Measurements from ENCODE around the gene SRRM1.
A peak's percentile ranks its signal among the peaks of the same experiment; 100 is the strongest.
"Not testable (repeated sequence)": the region's sequence is repeated elsewhere in the genome, so short reads cannot be mapped to it uniquely, and the experiment has no call there.

Gene SRRM1

DNA sequence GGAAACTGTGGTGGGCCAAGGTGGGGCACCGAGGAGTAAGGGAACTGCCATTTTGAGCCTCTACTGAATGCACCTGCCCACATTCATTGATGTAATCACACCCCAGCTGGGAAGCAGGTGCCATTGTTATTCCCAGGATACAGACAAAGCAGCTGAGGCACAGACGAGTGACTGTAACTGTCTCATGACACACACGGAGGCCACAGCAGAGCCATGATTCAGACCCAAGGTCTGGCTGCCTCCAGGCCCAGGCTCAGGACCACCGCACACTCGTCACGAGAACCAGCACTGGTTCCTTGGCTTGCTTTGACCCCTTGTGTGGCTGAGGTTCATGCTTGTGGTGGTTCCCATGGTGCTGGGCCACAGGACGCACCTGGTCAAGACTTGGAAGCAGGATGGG, 56.5 kb downstream of the SRRM1 start:
- no peak for DNase-seq (ENCODE audit: low read depth)
- TF ChIP-seq CTCF (IDR thresholded peaks at IDR 0.05; ENCODE audit: insufficient read depth, low read depth, low read length, missing control alignments) = no peak
- no peak overlapping the region for H3K4me3 ChIP-seq (ENCODE audit: low read length)

DNA sequence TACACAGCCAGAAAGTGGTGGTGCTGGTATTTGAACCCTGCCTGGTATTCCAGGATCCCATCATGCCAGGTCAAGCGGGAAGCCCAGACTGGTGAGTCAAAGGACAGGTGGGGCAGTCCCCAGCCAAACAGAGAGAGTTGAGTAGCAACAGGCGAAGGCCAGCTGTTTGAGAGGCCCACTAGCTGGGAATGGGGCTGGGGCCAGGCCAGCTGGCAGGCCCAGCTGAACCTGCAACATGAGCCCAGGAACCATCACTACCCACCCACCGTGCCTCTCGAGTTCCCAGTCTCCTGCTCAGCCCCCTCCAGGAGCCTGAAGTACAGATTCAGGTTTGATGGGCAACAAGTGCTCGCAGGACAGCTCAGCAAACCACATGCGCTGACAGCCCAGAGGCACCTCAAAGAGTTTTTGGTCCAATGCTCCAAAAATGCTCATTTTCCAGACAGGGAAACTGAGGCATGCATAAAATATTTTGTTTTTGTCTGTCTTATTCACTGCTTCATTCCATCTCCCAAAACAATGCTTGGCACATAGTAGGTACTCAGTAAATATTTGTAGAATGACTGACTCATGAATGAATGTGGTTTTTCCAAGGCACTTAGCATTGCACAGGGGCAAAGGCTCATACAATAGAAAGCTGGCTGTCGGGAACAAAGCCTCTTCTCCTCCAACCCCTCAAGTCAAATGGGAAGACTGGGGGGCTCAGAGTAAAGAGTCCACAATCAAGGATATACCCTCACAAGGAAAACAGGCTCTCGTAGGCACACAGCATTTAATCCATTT, 59.6 kb downstream of the SRRM1 start:
- no peak for TF ChIP-seq CTCF (IDR thresholded peaks at IDR 0.05; ENCODE audit: insufficient read depth, low read depth, low read length, missing control alignments)
- no peak overlapping the region for H3K4me3 ChIP-seq (ENCODE audit: low read length)
- DNase-seq (ENCODE audit: low read depth) = peak; percentile 62

GRCh38 chr1:24704411-24705259, 61.5 kb downstream of the SRRM1 start:
- H3K4me3 ChIP-seq (ENCODE audit: low read length) = no peak overlapping the region
- DNase-seq (ENCODE audit: low read depth) = peak; percentile 90
- TF ChIP-seq CTCF (IDR thresholded peaks at IDR 0.05; ENCODE audit: insufficient read depth, low read depth, low read length, missing control alignments) = no peak

- peak overlapping the region; percentile 35 for H3K4me3 ChIP-seq (ENCODE audit: low read length)
- DNase-seq (ENCODE audit: low read depth) = peak; percentile 94
- TF ChIP-seq CTCF (IDR thresholded peaks at IDR 0.05; ENCODE audit: insufficient read depth, low read depth, low read length, missing control alignments) = peak; percentile 16
Measured at GRCh38 chr1:24705260-24706073, 62.4 kb downstream of the SRRM1 start.

DNA sequence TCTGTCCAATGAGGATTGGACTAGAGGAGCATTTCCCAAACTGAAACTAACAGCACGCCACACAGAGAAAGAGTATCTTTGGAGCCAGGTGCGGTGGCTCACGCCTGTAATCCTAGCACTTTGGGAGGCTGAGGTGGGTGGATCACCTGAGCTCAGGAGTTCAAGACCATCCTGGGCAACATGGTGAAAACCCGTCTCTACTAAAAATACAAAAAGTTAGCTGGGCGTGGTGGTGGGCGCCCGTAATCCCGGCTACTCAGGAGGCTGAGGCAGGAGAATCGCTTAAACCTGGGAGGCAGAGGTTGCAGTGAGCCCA, 62.9 kb downstream of the SRRM1 start:
- DNase-seq (ENCODE audit: low read depth) = not testable (repeated sequence)
- H3K4me3 ChIP-seq (ENCODE audit: low read length) = peak overlapping the region; percentile 35

GRCh38 chr1:24707687-24708086, 64.6 kb downstream of the SRRM1 start:
- no peak for TF ChIP-seq CTCF (IDR thresholded peaks at IDR 0.05; ENCODE audit: insufficient read depth, low read depth, low read length, missing control alignments)
- H3K4me3 ChIP-seq (ENCODE audit: low read length) = no peak overlapping the region
- DNase-seq (ENCODE audit: low read depth) = peak; percentile 58

GRCh38 chr1:24708938-24709337, 65.8 kb downstream of the SRRM1 start:
- TF ChIP-seq CTCF (IDR thresholded peaks at IDR 0.05; ENCODE audit: insufficient read depth, low read depth, low read length, missing control alignments) = no peak
- no peak for DNase-seq (ENCODE audit: low read depth)
- no peak overlapping the region for H3K4me3 ChIP-seq (ENCODE audit: low read length)
